Measurements from ENCODE around the gene PPFIBP2.

Gene PPFIBP2

DNA sequence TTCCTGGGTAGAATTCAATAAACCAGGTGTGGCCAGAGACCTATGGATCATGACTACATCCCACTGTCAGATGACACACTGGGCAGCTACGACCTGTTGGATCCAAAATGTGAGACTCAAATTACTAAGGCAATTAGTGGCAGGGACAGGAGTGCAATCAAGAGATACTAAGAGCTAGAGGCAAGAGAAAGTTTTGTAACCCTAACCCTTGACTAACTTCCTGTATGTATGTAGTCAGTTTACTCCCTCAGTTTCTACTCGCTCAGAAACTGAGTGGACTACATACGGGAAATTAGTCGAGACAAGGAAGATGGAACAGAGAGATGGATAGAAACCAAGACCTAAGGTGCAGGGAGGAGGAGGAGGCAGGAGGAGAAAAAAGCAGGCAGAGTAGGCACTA lies 156.8 kb downstream of the PPFIBP2 start:
- DNase-seq, result no peak

DNA sequence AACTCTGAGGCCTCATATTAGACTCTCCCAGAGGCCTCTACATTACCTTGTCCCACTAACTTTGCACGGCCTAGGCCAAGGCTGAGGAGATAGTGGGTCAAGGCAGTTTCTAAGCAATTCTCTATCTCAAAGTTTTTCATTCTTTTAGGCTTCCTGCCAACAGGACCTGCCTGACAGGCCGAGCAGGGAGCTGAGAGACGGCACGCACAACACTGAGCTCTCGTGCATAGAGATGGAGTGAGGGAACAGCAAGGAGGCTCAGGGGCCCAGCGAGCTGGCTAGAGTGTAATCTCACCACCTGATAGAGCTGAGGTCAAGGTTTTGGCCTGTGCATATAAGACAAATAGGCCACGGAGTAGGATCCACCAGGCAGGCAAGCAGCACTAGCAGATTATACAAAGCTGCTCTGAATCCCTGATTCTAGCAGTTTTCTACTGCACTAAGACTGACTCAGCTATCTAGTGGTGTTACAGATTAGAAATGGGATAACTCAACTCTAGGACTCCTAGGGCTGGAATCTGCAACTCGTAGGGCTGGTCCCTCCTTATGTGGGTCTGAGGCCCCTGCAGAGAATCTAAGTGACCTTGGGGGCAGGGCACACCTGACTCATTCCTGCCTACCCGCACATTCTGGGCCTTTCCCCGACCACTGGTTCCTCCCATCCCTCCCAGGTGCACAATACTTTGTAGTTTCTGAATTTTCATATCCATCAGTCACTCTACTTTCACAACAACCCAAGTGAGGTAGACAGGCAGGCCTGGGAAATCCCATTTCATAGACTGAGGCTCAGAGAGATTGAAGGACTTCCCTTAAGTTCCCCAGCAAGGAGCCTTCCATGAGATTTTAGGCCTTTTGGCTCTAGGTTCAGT lies 157.8 kb downstream of the PPFIBP2 start:
- no peak for DNase-seq

DNA sequence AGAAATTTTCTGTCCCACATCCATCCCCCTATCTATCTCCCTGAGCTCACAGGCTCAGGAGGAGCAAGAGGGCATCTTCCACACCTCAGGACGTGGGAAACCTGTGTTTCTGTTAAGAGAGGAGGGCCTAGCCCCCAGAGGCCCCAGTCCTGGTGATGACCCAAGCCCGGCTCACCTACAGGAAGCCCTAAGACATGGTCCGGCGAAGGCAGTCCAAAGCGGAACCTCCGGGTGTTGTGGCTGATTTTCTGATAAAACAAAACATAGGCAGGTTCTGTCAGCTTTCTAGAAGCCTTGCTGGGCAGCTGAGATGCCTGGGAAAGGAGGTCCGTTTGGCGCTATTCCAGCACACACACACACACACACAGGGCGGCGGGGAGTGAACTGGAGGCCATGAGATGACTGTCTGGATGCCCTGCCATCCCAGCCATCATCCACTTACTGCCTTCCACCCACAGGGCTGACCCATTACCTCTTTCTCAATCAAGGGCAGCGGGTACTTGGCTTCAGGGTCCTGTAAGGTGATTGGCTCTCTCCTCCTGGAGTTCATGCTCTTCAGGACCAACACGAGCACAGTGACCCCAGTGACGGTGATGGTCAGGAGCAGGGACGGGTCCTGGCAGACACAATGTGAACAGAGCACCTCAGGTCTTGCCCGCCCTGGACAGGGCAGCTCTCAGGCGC lies 158.6 kb downstream of the PPFIBP2 start:
- DNase-seq, result no peak

DNA sequence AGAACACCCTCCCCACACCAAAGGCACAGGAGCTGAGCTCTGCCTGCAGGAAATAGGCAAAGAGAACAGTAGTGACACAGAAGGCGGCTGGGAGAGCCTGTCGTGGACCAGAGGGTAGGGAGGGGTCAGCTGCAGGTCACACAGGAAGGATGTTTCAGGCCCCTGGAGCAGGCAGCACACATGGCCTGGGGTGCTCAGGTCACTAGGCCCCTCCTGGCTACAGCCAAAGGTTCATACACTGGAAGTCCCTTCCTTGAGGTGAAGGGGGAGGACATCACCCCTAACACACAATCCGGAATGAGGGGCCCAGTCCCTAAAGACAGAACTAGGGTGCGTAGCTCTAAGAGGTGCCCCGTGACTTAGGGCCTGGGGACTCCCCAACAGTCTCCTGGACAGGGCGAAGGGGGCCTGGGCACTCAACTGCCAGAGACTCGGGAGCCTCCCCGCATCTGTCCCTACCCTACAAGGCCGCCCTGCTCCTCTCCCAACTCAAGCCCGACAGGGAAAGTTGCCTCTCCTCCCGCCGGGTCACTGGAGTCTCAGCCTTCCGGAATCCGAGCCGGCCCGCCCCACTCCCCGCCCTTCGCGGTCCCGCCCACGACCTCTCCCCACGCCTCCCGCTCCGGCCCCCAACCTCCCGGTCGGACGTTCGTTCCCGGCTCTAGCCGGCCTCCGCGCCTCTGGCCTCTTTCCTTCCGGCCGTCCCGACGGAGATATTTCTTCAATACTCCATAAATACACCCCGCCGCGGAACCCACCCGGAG lies 159.3 kb downstream of the PPFIBP2 start, which contains the start of gene CYB5R2:
CYB5R2 (minus strand) TSS at position 541 of the 764 bp plus-strand sequence. CDS start 675 bp downstream, outside the sequence.
- DNase-seq, result peak; percentile 61

DNA sequence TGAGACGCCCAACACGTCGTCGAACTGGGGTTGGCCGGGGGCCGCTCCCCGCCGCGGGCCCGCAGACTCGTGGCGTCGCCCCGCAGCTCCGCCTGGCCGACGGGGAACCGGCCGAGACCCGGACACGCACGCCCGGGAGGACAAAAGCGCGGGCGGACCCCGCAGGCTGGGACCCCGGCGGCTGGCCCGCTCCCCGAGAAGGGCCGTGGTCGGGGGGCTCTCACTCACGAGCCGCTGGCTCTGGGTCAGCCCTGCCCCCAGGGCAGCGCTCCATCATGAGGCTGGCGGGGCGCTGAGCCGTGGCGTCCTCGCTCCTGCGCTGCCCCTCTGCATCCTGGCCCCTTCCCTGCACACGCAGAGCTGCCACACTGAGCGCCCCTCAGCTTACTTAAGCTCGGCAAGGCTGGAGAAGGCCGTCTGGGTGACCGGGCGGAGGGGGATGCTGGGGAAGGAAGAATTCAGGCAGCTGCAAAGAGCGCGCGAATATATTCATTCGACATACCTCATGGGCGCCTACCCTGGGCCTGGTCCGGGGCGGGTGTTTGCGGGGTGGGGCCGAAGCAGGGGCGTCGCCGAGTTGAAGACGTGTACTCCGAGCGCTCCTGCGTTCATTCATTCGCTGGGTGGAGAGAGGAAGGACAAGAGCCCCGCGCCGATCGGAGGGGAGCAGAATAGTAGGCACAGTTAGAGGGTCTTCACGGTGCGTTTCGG lies 160.1 kb downstream of the PPFIBP2 start:
- peak; percentile 61 for DNase-seq

DNA sequence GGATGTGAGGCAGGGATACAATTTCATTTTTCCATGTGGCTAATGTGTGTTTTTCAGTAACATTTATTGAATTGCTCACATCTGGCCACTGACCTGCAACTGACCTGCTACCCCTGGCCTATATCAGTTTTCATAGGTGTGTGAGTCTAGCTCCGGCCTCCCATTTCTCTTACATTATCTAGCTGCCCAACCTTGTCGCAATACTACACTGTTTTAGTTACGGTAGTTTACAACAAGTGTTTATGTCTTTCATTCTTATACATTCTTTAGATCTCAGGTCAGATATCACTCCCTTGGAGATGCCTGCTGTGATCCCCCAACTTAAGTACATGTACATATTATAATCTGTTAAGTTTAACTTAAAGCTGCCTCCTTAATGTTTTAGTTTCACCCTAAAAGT lies 161.8 kb downstream of the PPFIBP2 start:
- no peak for DNase-seq

DNA sequence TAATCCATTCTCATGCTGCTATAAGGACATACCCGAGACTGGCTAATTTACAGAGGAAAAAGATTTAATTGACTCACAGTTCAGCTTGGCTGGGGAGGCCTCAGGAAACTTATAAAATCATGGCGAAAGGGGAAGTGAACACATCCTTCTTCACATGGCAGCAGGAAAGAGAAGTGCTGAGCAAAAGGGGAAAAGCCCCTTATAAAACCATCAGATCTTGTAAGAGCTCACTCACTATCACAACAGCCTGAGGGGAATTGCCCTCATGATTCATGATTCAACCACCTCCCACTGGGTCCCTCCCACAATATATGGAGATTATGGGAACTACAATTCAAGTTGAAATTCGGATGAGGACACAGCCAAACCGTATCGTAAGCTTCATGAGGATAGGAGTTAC lies 163.3 kb downstream of the PPFIBP2 start:
- no peak for DNase-seq

DNA sequence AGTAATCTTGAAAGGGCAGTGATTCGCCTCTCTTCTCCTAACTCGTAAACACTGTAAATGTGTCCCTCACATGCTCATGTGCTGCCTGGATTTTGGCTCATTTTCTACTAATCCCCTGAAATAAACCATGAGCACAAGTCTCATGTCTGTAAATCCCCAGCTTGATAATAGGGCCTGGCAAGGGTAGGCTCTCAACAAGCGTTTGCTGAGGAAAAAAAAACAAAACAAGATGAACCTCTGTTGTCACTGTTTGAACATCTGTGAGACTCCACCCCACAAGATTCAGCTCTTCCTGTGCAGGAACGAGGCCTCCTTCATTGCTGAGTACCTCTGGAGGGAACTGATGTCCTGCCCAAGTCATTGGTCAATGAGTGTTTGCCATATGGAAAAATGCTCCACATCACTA lies 164.0 kb downstream of the PPFIBP2 start:
- DNase-seq, result no peak

DNA sequence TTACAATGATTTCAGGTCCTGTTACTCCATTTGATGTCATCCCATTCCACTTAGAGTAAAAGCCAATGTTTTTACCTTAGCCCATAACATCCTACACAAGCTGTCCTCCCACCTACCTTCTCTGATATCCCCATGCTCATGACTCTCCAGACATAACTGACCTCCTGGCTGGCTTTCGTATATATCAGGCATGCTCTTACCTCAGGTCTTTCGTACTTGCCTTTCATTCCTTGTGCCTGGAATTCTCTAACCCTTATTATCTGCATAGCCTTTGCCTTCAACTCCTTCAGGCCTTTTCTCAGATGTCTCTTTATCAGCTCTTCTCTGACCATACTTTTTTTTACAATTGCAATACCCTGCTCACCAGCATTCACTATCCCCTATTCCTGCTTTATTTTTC lies 169.8 kb downstream of the PPFIBP2 start:
- no peak for DNase-seq

DNA sequence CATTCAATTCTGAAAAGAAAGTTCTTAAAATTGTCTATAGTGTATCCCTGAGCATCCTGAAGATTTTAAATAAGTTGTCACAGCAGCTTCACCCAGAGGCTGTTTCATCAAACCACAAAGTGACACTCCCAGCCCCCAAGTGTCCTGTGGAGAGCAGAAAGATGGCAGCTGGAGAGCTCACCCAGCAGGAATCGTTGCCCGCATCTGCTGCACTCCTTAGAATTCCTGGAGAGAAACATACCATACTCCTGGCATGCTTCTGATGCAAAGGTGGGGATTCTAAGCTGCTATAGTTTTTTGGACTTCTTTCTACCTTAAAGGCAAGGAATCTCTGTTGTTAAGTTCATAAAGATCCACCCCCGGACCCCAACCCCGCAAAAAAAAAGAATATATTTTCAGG lies 173.0 kb downstream of the PPFIBP2 start:
- no peak for DNase-seq

DNA sequence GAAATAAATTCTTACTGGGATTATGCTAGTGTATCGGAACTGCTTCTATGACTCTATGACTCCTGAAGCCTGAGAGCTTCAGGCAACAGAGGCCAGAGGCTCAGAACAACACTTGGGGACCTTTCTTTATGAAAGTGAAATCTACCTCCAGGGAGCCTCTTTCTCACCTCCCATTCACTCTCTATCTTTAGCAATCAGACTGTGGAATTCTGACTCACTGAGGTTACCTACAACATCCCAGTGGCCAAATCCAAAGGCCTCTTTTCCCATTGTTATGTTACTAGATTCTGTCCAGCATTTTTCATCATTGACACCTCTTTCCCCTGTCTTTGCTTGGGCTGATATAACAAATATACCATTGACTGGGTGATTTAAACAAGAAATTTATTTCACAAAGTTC lies 173.6 kb downstream of the PPFIBP2 start:
- no peak for DNase-seq

DNA sequence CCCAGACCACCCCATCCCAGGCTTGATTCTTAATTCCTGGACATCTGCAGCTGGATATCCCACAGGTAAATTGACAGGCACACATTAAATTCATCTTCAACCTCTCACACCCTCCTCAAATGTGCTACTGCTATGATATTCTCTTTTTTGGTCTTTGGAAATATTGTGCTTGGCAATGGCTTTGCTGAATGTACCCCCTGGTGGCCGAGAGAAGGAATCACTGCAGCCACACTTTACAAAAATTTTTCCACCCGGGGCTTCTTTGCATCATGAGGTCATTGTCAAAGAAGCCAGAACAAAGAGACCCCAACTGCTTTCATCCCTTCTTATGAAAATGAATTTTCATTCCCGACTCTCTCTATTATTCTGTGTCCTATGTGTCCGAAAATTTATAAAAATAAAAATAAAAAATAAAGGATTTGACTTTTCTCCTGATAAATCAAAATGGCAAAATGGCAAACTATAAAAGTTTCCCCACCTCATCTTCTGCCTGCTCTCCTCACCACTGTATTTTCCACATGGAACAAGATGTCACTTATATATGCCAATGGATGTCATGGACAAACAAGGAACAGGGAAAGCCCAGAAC lies 174.5 kb downstream of the PPFIBP2 start:
- no peak for DNase-seq

DNA sequence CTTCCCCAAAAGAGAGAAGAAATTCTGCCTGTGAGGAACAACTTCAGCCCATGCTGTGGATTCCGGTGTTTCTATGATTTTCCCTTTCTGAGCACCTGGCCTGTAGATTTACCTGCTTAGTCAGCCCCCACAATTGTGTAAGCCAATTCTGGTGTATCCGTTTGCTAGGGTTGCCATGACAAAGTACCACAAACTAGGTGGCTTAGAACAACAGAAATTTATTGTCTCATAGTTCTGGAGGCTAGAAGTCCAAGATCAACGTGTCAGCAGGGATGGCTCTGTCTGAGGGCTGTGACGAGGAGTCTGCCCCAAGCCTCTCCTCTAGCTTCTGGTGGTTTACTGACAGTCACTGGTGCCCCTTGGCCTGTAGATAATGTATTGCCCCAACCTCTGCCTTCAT lies 175.4 kb downstream of the PPFIBP2 start:
- DNase-seq, result no peak

DNA sequence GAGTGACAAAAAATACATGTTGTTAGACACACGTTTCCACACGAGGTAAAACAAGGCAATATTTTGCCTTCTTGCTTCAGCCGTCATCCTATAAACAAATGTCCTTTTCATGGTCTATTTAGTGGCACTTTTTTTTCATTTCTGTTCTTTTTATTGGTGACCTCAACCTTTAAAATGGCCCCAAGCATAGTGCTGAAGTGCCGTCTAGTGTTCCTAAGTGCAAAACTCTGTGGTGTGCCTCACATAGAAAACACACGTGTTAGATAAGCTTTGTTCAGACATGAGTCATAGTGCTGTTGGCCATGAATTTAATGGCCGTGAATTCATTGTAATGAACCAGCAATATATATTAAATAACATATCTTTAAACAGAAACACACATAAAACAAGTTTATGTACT lies 176.8 kb downstream of the PPFIBP2 start:
- no peak for DNase-seq

DNA sequence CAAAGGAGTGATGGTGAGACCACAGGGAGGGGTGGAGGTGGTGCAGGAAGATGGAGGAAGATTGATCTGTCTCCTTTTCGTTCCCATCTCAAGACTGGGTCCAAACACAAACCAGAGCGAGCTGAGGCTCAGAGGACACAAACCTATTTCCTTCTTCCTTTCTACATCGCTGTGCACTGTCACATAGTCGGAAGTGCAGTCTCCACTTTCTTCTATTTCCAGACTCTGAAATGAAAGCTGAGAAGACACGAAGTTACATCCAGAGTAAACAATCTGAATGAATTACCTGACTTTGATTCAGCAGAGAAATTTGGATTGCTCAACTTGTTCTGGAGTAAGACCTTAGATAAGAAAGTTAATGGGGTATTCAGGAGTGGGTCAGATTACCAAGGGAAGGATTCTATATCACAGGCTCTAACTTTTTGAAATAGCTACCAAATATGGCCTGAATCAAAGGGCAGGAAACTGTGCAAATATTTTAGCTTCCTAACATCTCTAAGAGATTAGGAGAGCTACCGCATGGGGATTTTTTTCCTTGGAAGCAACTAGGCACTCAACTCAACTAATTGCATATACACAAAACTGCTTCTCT lies 178.1 kb downstream of the PPFIBP2 start:
- no peak for DNase-seq

DNA sequence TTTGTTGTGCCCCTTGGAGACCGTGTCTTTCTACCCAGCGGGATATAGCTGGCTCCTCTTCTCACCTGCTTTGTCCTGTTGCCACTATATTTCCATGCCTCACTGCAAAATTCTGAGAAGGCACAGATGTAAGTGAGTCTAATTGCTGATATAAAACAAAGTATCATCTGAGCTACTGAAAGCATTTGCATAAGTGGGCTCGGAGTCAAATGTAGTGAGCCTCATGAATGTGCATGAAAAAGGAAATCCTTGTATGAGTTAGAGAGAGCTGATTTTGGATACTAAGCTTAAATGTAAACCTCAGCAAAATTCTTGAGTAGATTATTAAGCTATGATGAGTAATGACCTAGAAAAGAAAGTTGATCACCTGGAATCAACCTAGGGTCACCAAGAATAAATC lies 178.6 kb downstream of the PPFIBP2 start:
- no peak for DNase-seq

DNA sequence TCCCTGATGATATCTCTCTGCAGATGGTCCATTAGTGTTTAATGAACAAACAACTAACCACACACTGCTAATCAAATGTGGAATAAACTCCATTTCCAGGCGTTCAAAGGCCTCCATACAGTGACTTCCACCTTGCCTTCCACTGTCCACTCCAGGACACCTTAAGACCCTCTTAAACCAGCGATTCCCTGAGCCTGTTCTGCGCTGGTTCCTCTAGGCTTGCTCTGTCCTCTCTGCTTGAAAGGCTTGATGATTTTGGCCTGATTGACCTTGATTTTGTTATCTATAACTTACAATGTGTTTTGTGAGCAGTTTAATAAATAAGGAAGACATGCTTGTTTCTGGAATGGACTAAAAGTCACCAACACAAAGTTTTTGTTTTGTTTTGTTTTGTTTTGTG lies 180.4 kb downstream of the PPFIBP2 start:
- DNase-seq, result no peak

DNA sequence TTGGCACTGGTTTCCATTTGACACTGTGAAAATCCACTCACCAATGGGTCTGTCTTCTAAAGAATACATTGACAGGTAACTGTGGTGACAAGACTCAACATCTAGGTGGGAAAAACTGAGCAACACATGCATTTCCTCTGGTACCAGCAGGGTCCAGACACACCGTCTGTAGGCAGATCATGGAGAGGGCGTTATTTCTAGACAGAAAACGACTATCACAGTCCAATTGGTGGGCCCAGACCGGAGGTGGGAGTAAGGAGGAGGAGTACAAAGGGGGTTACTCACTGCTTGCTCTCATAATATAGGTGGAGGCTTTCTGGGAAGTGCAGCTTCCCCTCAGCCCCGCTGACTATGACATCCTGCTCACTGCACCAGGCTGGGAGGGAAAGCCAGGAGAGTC lies 182.6 kb downstream of the PPFIBP2 start:
- DNase-seq, result no peak

All from activated effector memory CD4-positive, alpha-beta T cell treated with anti-CD3 and anti-CD28 coated beads, Interleukin-2, amount 50 U/mL, for 16 hours (primary cell).